H7 (cell line): ENCODE results near the gene ACTG1. TPM values are rescaled to one million over a fixed set of nuclear protein-coding genes. Genes with fewer than 3 reads are reported as not detected.

Source experiments
- DNase-seq: peaks from one replicate; pipeline ENCODE4 v3.0.0; 2012
- H3K27me3 ChIP-seq: 2 replicates; pipeline ENCODE4 v1.6.0; 2011; ENCODE audit warnings: mild to moderate bottlenecking, low read length; ENCODE audit not compliant: control insufficient read depth, insufficient read depth
- H3K36me3 ChIP-seq: replicated peaks from 2 replicates; pipeline ENCODE4 v1.5.1; 2011; ENCODE audit warnings: low read length; ENCODE audit not compliant: control insufficient read depth, insufficient read depth
- H3K4me3 ChIP-seq: 2 replicates; pipeline ENCODE4 v1.5.1; 2011; ENCODE audit warnings: low read depth, mild to moderate bottlenecking, control low read depth, low read length, moderate library complexity; ENCODE audit not compliant: insufficient read depth
- total RNA-seq: library from RNA; depleted of rRNA; stranded (reverse); fragments of >200 nt; shearing (Covaris generic); gene quantifications from 2 replicates; pipeline ENCODE4 v1.2.3, GENCODE V29; 2014

The ACTG1 gene
- total RNA-seq, 1 experiment from 2014 or later = 5,789 TPM

DNA sequence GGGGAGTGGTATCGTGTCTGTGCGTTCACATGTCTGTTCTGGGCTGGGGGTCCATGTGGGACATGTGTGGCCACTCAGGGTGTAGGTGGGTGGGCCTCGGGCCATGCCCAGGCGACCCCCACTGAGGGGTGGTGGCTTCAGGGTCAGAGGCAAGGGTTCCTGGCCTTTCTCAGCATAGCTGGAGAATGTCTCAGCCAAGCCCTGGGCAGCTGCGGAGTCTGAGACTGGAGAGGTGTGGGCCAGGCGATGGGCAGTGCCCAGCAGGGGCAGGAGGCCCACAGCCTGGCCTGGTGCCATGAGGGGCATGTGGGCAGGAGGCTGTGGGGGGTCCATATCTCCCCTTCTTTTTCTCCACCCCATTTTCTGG lies 16.8 kb upstream of the ACTG1 start:
- Histone ChIP-seq H3K4me3 (no peak overlapping the region), H3K27me3 (peaks cover 4% of the 10 kb centered on the region; the same call in 1 of the 2 replicates), H3K36me3 (no peaks in the 10 kb centered on the region)
- no peak for DNase-seq

DNA sequence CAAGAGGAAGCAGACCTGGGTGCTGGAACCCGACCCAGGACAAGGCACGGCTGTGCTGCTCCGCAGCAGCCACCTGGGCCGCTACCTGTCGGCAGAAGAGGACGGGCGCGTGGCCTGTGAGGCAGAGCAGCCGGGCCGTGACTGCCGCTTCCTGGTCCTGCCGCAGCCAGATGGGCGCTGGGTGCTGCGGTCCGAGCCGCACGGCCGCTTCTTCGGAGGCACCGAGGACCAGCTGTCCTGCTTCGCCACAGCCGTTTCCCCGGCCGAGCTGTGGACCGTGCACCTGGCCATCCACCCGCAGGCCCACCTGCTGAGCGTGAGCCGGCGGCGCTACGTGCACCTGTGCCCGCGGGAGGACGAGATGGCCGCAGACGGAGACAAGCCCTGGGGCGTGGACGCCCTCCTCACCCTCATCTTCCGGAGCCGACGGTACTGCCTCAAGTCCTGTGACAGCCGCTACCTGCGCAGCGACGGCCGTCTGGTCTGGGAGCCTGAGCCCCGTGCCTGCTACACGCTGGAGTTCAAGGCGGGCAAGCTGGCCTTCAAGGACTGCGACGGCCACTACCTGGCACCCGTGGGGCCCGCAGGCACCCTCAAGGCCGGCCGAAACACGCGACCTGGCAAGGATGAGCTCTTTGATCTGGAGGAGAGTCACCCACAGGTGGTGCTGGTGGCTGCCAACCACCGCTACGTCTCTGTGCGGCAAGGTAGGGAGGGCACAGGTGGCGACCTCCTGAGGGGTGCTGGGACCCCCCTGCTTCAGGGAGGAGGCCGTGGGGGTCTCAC lies 16.2 kb upstream of the ACTG1 start:
- H3K36me3 ChIP-seq = no peaks in the 10 kb centered on the region
- peaks cover 2% of the 10 kb centered on the region; the same call in 1 of the 2 replicates for H3K27me3 ChIP-seq
- DNase-seq = no peak
- H3K4me3 ChIP-seq = no peak overlapping the region

DNA sequence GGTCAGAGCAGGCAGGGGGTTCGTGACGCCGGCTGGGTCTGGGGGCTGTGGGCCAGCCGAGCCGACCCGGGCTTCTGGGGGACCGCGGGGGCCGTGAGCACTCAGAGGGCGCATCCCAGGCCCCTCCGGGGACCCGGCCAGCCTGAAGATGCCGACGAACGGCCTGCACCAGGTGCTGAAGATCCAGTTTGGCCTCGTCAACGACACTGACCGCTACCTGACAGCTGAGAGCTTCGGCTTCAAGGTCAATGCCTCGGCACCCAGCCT lies 15.7 kb upstream of the ACTG1 start:
- DNase-seq = no peak

DNA sequence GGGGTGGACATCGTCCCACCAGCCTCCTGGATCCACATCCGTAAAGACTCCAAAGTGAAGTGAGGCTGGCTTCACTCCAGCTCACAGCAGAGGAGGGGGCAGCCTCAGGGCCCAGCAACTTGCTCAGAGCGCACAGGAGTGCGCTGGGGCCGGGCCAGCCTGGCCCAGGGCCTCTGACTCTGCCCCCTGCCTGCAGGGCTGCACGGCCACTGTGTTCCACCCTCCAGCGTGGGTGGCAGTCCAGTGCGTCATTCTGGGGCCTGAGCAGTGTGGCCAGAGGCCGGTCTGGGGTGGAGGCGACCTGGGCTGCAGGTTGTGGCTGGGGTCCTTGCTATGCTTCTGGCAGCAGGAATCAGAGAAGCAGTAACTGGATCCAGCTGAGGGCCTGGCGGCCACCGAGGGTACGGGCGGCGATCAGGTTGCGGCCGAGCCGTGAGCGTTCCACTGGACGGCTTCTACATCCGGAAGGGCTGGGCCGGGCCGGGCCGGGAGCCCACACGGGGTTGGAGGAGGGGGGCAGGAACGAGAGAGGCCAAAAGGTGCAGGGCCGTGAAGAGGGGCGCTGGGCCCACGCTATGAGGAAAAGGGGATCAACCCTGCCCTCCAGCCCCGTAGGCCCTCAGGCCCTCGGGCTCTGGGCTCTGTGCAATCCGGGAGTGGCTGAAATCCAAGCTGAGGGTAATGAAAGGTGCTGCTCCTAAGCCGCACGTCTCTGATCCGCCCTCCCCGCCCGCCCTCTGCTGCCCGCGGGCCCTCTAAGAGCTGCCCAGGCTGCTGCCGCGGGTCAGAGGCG lies 15.2 kb upstream of the ACTG1 start, which contains the start of gene FSCN2:
Gene FSCN2, plus strand, starts transcription at position 787 of the 793 bp plus-strand sequence. CDS start 155 bp downstream, outside the sequence.
- peak; percentile 71 for DNase-seq

More for the DNA sequence above, 15.7 kb upstream of the ACTG1 start:
- H3K27me3 ChIP-seq = 0 out of 2 replicates have a peak, but pooled peaks cover 2% of the 10 kb centered on the region
- no peak overlapping the region for H3K4me3 ChIP-seq
- H3K36me3 ChIP-seq = no peaks in the 10 kb centered on the region

DNA sequence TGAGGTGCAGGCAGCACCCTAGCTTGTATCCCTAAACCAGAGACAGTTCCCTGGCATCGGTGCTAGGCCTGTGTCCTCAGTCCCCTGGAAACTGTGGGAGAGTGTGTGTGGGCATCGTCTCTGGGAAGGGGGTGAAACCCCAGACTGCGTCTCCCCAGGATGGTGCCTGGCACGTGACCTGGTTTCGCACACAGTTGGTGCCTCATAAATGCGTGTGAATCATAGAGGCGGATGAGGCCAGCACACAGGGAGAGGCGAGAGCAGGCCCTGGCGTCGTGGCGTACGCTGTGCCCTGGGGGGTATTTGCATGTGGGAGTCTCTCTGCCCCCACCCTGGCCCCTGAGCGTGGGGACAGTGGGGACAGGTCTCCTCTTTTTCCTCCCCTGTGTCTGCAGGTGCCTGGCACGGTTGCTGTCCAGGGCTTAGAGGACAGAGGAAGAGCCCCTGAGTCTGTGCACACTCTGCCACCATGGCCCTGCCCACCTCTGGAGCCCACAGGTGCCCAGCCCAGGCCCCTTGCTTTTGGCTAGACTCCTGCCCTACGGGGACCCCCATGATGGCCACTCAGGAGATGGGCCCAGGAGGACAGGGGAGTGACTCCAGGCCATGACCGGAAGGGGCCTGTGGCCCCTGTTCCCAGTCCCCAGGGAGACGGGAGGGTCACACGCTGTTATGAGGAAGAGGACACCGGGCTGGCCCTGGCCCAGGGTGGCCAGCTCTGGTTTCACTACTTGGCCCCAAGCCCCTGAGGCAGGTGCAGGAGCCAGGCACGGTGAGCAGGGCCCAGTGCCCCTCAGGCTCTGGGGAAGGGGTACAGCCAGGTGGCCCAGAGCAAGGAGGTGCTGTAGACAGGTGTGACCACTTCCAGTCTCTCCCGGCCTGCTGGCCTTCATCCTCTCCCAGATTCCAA lies 14.3 kb upstream of the ACTG1 start:
- Histone ChIP-seq H3K36me3 (no peaks in the 10 kb centered on the region), H3K4me3 (no peak overlapping the region), H3K27me3 (no peaks in the 10 kb centered on the region)
- DNase-seq = peak; percentile 57

More for the DNA sequence above, 15.2 kb upstream of the ACTG1 start, which contains the start of gene FSCN2:
- Histone ChIP-seq H3K4me3 (no peak within 1 kb of the TSS), H3K36me3 (no peaks in the 10 kb centered on the region), H3K27me3 (0 out of 2 replicates have a peak, but pooled peaks cover under 1% of the 10 kb centered on the region)

DNA sequence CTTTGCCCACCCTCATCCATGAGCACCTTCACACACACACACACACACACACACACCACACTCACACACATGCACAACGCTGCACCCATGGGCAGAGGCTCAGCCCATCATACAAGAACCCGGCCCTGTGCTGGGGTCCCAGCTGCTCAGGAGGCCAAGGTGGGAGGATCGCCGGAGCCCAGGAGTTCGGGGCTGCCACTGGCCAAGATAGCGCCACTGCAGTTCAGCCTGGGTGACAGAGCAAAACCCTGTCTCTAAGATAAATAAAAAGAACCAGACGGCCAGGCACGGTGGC lies 12.2 kb upstream of the ACTG1 start:
- H3K4me3 ChIP-seq = no peak overlapping the region
- no peaks in the 10 kb centered on the region for H3K36me3 ChIP-seq
- peaks cover 6% of the 10 kb centered on the region; the same call in 1 of the 2 replicates for H3K27me3 ChIP-seq
- no peak for DNase-seq

DNA sequence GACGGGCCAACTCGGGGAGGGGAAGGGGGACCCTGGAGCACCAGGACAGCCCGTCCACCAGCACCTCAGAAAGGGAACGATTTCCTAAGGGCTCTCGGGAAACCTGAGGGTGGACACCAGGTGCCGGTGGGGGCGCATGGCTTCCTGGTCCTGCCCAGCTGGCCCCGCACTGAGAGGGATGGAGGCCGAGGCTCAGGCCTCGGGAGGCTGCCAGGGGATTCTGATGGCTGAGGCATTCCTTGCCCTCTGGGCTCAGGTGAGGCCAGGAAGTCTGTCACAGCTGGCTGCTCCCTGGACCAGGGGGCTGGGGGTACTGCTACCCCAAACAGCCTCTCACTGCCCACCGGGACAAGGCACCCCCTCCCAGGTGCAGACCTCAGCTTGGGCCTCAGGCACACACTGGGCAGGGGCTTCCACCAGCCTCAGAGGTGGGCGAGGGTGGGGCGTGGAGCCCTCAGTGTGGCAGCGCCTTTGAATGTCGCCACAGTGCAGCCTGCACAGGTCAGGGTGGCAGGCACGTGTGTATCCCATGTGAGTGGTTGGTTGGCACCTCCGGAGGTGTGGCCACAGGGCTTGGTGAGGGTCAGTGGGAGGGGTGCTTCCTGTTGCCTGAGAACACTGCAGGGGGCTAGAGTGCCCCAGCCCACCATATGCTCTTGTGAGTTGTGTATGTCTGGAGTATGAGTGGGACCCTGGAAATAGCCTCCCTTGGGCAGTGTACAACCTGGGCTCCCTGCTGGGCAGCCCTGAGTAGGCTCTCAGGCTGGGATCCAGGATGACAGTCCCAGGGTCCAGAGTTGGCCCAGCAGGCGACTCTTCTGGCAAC lies 11.7 kb upstream of the ACTG1 start:
- Histone ChIP-seq H3K4me3 (no peak overlapping the region), H3K27me3 (peaks cover 12% of the 10 kb centered on the region; the same call in 1 of the 2 replicates), H3K36me3 (no peaks in the 10 kb centered on the region)
- DNase-seq = peak; percentile 73

DNA sequence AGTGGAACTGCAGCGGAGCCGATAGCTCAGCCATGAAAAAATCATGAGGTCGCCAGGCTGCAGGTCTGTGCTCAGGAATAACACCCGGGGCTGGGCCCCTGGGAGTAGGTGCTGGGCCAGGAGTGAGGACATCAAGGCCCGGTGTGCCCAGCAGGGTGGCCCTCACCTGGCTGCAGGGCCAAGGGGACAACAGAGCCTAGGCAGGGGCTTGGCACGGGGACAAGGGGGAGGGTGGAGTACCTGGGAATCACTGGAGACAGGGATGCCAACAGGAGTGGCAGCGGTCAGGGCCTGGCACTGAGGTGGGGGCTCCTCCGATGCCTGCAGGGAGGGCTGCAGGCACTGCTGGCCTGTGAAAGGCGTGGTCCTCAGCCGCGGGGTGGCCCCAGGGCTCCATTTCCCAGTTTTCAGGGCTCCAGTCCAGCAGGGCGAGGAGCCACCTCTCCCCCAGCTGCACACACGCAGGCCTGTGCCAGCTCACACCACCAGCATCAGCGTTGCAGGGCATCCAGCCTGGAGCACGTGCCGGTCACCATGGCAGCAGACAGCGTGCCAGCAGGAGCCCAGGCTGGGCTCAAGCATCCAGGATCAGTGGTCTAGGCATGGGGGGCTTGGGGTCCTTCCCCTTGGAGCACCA lies 10.9 kb upstream of the ACTG1 start:
- no peak overlapping the region for H3K4me3 ChIP-seq
- no peak for DNase-seq
- no peaks in the 10 kb centered on the region for H3K36me3 ChIP-seq
- peaks cover 18% of the 10 kb centered on the region for H3K27me3 ChIP-seq

DNA sequence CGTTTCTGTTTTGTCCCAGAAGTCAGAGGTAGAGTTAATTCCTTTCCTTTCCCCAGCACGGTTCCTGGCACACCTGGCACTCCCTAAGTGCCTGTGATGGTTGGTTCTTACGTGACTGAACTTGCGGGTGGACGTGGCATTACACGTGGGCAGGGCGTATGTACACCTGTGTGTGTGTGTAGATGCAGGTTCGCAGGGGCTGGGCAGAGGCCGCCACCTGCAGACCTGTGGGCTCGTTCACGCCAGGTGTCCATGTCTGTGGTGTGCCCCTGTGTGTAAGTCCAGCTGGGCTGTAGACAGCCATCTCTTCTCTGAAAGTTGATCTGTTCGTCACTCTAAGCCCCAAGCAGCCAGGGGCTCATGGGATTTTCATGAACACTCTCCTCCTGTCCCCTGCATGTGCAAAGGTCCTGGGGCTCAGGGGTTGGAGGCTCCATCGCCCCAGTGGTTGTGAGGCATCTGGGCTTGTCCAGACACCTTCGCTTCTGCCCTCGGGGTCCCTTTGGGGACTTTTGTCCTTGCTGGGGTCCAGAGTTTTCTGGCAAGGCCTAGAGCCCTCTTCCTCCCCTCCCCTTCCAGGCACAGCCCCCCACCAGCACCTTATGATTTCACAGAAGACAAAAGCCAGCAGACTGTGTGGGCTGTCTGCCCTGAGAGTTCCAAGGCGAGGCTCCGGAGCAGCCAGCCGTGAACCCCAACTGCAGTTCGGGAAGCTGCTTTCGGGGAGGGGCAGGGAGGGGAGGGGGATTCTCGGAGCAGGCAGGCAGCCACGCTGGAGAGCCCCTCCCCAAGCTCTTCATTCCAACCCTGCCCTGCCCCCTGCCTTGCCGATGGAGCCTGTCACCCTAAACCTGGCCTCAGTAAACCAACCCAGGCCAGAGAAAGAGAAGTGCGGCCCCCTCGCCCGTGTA lies 10.1 kb upstream of the ACTG1 start:
- no peaks in the 10 kb centered on the region for H3K36me3 ChIP-seq
- no peak overlapping the region for H3K4me3 ChIP-seq
- peaks cover 18% of the 10 kb centered on the region for H3K27me3 ChIP-seq
- DNase-seq = peak; percentile 94

DNA sequence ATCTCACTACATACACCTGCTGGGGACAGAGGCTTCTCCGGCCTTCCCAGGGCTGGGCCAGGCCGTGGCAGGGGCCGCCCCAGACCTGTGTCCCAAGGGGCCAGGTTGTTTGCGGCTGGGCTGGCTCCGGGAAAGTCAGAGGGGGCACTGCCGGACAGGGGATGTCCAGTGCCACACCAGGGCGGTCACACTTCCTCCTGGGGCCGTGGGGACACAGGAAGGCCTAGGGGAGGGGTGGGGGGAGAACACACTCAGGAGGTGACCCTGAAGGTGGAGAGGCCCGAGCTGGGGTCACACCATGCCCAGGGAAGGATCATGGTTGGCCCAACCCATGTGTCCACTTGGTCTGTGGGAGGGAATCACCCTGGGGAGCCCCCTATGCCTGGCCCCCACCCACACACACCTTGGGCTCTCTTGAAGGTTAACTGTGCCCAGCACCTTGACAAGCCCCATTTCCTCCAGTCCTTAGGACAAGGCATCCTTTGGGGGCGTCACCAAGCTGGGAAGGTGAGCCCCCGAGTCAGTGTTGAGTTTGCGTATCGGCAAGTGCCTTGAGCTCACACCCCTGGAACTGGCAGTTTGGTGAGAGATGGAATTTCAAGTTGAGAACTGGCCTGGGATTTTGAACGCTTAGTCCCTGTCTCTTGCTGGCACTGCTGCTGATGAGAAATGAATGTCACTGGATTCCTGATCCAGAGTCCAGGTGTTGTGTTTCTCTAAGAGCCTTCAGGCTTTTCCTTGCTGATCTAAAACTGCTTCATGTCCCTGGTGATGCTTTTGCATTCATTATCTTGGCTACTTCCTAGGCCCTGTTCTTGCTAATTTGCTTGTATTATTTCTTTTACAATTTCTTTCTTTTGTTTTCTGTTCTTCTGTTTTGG lies 7.7 kb upstream of the ACTG1 start:
- Histone ChIP-seq H3K4me3 (peak overlapping the region; percentile 52; the same call in 1 of the 2 replicates), H3K36me3 (peaks cover 1% of the 10 kb centered on the region; the same call in 1 of the 2 replicates), H3K27me3 (peaks cover 18% of the 10 kb centered on the region)
- DNase-seq = no peak

DNA sequence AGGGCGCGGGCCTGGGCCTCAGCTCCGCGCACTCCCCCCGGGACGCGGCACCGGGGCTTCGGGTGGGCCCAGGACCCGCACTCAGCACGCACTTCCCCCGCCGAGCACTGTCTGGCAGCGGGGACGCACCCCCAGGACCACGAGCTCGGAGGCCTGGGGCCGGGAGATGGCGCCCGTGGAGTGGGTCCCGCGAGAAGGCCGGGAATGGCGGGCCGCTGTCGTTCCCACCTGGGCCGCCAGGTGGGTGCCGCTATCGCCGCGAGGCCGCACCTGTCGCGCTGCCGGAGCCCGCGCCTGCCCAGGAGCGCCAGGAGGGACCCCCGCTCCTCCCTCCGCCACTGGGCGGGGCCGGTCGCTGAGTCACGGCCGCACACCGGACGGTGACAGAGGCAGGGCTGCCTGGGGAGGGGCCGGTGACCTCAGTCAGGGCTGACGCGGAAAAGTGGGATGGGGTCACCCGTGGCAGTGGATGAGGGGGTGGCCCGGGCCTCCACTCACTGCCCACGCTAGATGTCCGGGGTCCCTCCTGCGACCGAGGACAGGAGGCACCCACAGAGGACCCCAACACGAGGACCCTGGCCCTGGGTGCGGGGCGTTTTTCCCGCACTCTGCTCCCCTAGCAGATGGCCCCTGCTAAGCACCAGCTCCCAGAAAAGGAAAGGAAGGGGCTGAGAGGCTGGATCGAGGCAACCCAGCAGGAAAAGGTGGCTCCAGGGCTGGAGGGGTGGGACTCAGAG lies 6.9 kb upstream of the ACTG1 start:
- Histone ChIP-seq H3K27me3 (peaks cover 18% of the 10 kb centered on the region), H3K4me3 (peak overlapping the region; percentile 52), H3K36me3 (peaks cover 1% of the 10 kb centered on the region; the same call in 1 of the 2 replicates)
- peak; percentile 93 for DNase-seq
